ENCODE data around the gene AGBL1. TPM values are rescaled to one million over a fixed set of nuclear protein-coding genes. Genes with fewer than 3 reads are reported as not detected.
"Not testable (repeated sequence)": the region's sequence is repeated elsewhere in the genome, so short reads cannot be mapped to it uniquely, and the experiment has no call there.

AGBL1 gene
- total and polyA plus RNA-seq, 2 experiments from 2014 or later: 0.03 TPM; not detected in 1

DNA sequence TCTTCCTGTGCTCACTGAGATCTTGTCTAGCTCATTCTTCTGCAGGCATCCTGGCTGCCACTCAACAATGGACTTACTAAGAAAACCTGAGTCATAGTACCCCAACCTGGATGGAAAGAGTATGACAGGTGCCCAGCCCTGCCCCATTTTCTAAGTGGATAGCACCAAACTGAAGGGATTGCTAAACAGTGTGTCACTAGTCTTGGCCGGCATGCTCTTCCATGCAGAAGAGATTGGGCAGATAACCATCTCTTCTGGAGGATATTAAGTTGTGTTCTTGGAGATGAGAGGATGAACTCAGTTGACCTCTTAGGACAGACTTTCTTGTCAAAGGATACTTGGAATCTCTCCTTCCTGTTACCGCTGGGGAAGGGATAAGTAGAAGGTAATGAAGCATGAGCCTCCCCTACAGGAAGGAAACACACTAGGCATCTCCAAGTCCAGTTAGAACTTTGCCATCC lies 797.5 kb downstream of the AGBL1 start:
- no peaks in the 10 kb centered on the region for H3K27me3 ChIP-seq (ENCODE audit: insufficient read depth)
- H3K4me1 ChIP-seq (ENCODE audit: insufficient read depth): no peaks in the 10 kb centered on the region
- no peak overlapping the region for H3K4me3 Mint-ChIP-seq
- peaks cover 3% of the 10 kb centered on the region; the same call in 1 of the 3 replicates for H3K4me1 Mint-ChIP-seq
- H3K27me3 Mint-ChIP-seq (ENCODE audit: insufficient read depth, low read depth, poor library complexity): no peaks in the 10 kb centered on the region
- no peaks in the 10 kb centered on the region for H3K36me3 Mint-ChIP-seq (ENCODE audit: low read depth)
- no peak overlapping the region for H2AFZ ChIP-seq
- ATAC-seq (no peak), DNase-seq (ENCODE audit: low spot score) (no peak)
- H3K36me3 ChIP-seq (ENCODE audit: insufficient read depth): no peaks in the 10 kb centered on the region
- H3K27ac ChIP-seq (ENCODE audit: low read depth): no peak overlapping the region
- H3K4me2 ChIP-seq: no peak overlapping the region
- TF ChIP-seq, protein P1, sequence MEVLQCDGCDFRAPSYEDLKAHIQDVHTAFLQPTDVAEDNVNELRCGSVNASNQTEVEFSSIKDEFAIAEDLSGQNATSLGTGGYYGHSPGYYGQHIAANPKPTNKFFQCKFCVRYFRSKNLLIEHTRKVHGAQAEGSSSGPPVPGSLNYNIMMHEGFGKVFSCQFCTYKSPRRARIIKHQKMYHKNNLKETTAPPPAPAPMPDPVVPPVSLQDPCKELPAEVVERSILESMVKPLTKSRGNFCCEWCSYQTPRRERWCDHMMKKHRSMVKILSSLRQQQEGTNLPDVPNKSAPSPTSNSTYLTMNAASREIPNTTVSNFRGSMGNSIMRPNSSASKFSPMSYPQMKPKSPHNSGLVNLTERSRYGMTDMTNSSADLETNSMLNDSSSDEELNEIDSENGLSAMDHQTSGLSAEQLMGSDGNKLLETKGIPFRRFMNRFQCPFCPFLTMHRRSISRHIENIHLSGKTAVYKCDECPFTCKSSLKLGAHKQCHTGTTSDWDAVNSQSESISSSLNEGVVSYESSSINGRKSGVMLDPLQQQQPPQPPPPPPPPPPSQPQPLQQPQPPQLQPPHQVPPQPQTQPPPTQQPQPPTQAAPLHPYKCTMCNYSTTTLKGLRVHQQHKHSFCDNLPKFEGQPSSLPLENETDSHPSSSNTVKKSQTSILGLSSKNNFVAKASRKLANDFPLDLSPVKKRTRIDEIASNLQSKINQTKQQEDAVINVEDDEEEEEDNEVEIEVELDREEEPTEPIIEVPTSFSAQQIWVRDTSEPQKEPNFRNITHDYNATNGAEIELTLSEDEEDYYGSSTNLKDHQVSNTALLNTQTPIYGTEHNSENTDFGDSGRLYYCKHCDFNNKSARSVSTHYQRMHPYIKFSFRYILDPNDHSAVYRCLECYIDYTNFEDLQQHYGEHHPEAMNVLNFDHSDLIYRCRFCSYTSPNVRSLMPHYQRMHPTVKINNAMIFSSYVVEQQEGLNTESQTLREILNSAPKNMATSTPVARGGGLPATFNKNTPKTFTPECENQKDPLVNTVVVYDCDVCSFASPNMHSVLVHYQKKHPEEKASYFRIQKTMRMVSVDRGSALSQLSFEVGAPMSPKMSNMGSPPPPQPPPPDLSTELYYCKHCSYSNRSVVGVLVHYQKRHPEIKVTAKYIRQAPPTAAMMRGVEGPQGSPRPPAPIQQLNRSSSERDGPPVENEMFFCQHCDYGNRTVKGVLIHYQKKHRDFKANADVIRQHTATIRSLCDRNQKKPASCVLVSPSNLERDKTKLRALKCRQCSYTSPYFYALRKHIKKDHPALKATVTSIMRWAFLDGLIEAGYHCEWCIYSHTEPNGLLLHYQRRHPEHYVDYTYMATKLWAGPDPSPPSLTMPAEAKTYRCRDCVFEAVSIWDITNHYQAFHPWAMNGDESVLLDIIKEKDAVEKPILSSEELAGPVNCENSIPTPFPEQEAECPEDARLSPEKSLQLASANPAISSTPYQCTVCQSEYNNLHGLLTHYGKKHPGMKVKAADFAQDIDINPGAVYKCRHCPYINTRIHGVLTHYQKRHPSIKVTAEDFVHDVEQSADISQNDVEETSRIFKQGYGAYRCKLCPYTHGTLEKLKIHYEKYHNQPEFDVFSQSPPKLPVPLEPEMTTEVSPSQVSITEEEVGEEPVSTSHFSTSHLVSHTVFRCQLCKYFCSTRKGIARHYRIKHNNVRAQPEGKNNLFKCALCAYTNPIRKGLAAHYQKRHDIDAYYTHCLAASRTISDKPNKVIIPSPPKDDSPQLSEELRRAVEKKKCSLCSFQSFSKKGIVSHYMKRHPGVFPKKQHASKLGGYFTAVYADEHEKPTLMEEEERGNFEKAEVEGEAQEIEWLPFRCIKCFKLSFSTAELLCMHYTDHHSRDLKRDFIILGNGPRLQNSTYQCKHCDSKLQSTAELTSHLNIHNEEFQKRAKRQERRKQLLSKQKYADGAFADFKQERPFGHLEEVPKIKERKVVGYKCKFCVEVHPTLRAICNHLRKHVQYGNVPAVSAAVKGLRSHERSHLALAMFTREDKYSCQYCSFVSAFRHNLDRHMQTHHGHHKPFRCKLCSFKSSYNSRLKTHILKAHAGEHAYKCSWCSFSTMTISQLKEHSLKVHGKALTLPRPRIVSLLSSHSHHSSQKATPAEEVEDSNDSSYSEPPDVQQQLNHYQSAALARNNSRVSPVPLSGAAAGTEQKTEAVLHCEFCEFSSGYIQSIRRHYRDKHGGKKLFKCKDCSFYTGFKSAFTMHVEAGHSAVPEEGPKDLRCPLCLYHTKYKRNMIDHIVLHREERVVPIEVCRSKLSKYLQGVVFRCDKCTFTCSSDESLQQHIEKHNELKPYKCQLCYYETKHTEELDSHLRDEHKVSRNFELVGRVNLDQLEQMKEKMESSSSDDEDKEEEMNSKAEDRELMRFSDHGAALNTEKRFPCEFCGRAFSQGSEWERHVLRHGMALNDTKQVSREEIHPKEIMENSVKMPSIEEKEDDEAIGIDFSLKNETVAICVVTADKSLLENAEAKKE (CRISPR knock-in tag; IDR thresholded peaks at IDR 0.05): no peak
- TF ChIP-seq ZNF331 (CRISPR knock-in tag; IDR thresholded peaks at IDR 0.05; ENCODE audit: low read depth): no peak
- TF ChIP-seq POLR2AphosphoS5 (IDR thresholded peaks at IDR 0.05; ENCODE audit: low read depth): no peak
- no peak for TF ChIP-seq JUNB (IDR thresholded peaks at IDR 0.05; ENCODE audit: unreplicated experiment)
- TF ChIP-seq STAT1 (IDR thresholded peaks at IDR 0.05; ENCODE audit: unreplicated experiment): no peak
- TF ChIP-seq, protein P2, sequence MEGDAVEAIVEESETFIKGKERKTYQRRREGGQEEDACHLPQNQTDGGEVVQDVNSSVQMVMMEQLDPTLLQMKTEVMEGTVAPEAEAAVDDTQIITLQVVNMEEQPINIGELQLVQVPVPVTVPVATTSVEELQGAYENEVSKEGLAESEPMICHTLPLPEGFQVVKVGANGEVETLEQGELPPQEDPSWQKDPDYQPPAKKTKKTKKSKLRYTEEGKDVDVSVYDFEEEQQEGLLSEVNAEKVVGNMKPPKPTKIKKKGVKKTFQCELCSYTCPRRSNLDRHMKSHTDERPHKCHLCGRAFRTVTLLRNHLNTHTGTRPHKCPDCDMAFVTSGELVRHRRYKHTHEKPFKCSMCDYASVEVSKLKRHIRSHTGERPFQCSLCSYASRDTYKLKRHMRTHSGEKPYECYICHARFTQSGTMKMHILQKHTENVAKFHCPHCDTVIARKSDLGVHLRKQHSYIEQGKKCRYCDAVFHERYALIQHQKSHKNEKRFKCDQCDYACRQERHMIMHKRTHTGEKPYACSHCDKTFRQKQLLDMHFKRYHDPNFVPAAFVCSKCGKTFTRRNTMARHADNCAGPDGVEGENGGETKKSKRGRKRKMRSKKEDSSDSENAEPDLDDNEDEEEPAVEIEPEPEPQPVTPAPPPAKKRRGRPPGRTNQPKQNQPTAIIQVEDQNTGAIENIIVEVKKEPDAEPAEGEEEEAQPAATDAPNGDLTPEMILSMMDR (conservative IDR thresholded peaks at IDR 0.05; ENCODE audit: low read depth in 2 of 2): peak in 1 of 2 experiments; percentile 37; a peak in 2 of 4 replicates
- no peaks in the 10 kb centered on the region for H4K20me1 ChIP-seq (replicated peaks; ENCODE audit: insufficient read depth)
- no peaks in the 10 kb centered on the region for H3K9me3 Mint-ChIP-seq
- no peaks in the 10 kb centered on the region for H3K79me2 ChIP-seq (replicated peaks; ENCODE audit: insufficient read depth)
- H3K4me3 ChIP-seq: no peak overlapping the region
- no peaks in the 10 kb centered on the region for H3F3A ChIP-seq (replicated peaks; ENCODE audit: low read depth)
- peaks cover 7% of the 10 kb centered on the region; the same call in 1 of the 2 replicates for H3K9me2 ChIP-seq (ENCODE audit: insufficient read depth)
- H3K27ac Mint-ChIP-seq: peak overlapping the region; percentile 35; the same call in 1 of the 2 replicates

DNA sequence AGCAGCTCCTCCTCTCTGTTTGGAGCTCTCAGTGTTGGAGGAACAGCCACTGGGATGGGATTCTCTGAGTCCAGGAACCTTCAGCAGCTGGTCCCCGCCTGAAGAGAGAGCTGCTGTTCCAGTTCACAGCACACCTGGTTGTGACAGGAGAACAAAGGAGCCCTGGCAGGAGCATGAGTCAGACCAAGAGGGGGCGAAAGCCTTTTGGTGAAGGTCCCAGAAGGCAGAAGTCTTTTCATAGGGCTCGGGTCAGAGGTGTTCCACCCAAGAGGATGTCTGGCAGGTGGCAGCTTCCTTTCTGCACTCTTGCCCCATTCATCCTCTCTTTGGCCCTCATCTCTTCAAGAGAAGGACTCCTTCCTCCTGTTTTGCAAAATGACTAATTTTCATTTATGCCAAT lies 799.2 kb downstream of the AGBL1 start:
- not testable (repeated sequence) for H3K4me1 Mint-ChIP-seq; H3K36me3 ChIP-seq (ENCODE audit: insufficient read depth); H3K36me3 Mint-ChIP-seq (ENCODE audit: low read depth); H3K27ac ChIP-seq (ENCODE audit: low read depth); H4K20me1 ChIP-seq (replicated peaks; ENCODE audit: insufficient read depth); H3K9me3 Mint-ChIP-seq; H3K4me1 ChIP-seq (ENCODE audit: insufficient read depth); H3K4me2 ChIP-seq; H3K27me3 ChIP-seq (ENCODE audit: insufficient read depth); H3K4me3 ChIP-seq; H3K79me2 ChIP-seq (replicated peaks; ENCODE audit: insufficient read depth); H2AFZ ChIP-seq; H3K27me3 Mint-ChIP-seq (ENCODE audit: insufficient read depth, low read depth, poor library complexity); H3K27ac Mint-ChIP-seq; H3K4me3 Mint-ChIP-seq; H3K9me2 ChIP-seq (ENCODE audit: insufficient read depth); DNase-seq (ENCODE audit: low spot score); ATAC-seq; H3F3A ChIP-seq (replicated peaks; ENCODE audit: low read depth)

All from GM23338 (cell line).